Medulla oblongata (tissue), 1 donor: ENCODE results near the gene KRT4.

ENCODE experiments used
- DNase-seq: peaks from one replicate; pipeline ENCODE4 v3.0.0-alpha.2; 2015; ENCODE audit errors: extremely low spot score

The KRT4 gene

GRCh38 chr12:52836491-52837412 lies 22.8 kb upstream of the KRT4 start:
- no peak for DNase-seq

- DNase-seq, result no peak
Observed at GRCh38 chr12:52836042-52836466, 22.1 kb upstream of the KRT4 start.

- no peak for DNase-seq
Observed at GRCh38 chr12:52835271-52836041, 21.5 kb upstream of the KRT4 start.

DNA sequence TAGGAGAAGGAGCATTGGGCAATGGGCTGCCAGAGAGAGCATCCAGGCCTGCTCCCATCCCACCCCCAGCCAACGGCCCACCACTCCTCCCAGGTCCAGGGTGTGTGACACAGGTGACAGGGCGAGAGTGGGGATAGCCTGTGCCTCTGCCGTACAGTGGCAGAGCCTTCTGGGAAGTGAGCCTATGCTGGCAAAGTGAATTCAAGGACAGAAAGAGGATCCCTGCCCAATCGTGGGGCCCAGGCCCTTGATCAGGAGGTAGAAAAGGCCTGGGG lies 20.7 kb upstream of the KRT4 start:
- DNase-seq, result no peak

DNA sequence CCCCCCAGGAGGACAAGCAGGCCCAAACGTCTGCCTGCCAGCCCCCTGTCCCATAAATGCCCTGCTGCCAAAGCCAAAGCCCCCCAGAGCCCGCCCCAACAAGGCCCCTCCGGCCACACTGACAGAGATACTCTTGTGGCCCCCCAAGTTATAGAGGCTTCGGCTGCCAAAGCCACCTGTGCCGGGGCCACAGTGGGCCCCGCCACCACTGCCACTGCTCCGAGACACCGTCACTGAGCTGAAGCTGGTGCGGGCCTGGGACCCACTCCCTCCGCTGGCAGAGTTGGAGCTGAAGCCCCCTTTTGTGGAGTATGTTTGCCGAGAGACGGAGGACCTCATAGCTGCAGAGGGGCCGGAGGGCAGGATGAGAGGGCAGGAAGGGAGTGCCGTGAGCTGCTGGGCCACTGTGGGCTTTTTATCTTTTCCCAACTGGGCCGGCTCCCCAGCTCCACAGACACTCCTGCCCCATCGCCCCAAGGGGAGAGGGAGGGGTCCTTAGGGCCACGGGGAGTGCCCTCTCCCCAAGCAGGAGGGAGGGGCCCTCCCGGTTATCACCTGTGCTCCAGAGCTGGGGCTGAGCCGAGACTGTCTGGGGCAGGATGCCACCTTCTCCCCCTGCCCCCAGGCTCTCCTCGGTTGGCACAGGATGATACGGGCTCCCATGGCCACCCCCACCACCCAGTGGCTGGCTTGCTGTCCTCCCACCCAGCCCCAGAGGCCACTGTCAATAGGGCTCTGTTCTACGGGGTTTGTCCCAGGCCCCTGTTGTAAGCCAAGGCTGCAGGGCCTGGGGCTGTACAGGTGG lies 20.2 kb upstream of the KRT4 start, which contains the start of gene KRT79:
KRT79 (minus strand) TSS at position 390 of the 805 bp plus-strand sequence; CDS start at position 339, 51 bp downstream.
- no peak for DNase-seq

DNA sequence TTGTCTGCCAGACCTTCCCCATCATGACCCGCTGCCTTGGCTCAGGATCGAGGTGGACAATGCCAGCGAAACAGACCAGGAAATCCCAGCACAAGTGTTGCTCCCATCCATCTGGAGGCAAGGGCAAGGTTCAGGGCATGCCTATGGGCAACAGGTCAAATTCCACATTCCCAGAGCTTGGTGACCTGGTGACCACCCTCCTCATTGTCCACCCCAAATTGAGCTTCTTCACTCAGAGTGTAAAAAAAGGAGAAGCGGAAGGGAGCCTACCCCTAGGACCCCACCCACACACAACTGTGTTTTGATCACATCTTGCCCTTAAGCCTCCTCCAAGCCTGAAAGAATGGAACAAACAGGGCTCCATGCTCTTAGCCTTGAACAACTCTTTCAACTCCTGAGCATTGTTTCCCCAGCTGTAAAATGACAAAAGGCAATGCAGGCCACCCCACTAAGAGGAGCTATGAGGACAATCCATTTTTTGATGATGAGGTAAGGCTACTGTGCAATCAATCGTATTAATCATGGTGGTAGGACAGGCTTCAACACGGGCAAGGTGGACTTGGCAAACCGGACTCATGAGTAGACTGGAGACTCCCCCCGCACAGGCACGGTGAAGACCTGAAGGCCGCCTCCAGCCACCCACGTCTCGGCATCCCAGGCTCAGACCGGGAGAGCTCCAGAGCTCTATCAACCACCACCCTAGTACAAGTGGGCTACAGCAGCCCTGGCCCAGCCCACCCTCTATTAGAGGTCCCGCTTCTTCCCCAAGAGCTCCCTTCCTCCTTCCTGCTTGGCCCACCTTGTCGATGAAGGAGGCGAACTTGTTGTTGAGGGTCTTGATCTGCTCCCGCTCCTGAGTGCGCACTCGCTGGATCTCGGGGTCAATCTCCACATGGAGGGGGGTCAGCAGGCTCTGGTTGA lies 19.3 kb upstream of the KRT4 start:
- no peak for DNase-seq

DNA sequence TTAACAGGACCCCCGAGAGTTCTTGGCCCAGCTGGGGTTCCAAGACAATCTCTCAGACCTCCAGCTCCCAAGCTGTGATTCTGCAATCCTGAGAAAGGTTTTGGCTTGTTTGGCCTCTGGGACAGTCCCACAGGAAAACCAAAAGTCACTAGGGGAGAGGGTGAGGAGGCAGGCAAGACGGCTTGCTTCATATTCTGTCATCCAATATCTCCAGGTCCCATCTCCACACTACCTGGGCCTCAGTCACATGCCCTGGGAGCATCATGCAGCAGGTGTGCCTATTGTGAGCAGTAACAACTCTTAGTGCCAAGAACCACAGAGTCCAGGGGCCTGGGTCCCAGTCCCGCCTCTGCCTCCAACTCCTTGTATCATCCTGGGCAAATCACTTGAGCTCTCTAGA lies 18.5 kb upstream of the KRT4 start:
- no peak for DNase-seq

- no peak for DNase-seq
Observed at GRCh38 chr12:52831251-52831650, 17.3 kb upstream of the KRT4 start.

DNA sequence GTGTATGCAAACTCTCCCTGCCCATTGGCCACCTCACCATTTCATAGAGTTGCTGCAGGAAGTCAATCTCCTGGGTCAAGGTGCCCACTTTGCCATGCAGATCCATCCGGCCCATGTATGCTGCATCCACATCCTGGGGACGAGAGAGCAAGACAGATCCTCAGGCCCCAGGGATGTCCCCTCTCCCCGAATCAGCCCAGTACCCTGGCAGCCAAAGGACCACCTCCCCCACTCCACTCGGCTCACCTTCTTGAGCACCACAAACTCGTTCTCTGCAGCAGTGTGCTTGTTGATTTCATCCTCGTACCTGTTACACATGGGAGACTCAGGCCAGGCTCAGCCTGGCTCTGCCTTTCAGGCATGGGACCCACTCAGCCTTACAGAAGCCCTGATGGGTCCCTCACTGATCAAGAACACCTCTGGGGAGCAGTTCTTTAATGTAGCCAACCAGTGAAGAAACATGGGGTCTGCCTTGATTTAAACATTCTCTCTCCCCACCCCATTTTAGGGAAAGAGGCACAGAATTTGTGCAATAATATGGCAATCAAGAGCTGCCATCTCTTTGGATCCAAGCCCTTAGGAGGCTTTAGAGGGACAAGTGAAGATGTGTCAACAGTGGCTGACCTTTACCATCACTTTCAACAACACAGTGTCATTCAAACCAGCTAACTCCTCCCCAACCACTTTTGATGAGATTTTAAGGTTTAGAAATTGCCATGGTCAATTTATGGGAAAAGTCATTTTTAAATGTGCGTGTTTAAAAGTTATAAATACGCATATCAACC lies 16.3 kb upstream of the KRT4 start:
- DNase-seq, result no peak

GRCh38 chr12:52828591-52829021 lies 14.7 kb upstream of the KRT4 start:
- no peak for DNase-seq

- no peak for DNase-seq
Observed at GRCh38 chr12:52828156-52828555, 14.2 kb upstream of the KRT4 start.

- no peak for DNase-seq
Observed at GRCh38 chr12:52827499-52828090, 13.7 kb upstream of the KRT4 start.

GRCh38 chr12:52826611-52827498 lies 12.9 kb upstream of the KRT4 start:
- no peak for DNase-seq

GRCh38 chr12:52825961-52826360 lies 12.0 kb upstream of the KRT4 start:
- no peak for DNase-seq

DNA sequence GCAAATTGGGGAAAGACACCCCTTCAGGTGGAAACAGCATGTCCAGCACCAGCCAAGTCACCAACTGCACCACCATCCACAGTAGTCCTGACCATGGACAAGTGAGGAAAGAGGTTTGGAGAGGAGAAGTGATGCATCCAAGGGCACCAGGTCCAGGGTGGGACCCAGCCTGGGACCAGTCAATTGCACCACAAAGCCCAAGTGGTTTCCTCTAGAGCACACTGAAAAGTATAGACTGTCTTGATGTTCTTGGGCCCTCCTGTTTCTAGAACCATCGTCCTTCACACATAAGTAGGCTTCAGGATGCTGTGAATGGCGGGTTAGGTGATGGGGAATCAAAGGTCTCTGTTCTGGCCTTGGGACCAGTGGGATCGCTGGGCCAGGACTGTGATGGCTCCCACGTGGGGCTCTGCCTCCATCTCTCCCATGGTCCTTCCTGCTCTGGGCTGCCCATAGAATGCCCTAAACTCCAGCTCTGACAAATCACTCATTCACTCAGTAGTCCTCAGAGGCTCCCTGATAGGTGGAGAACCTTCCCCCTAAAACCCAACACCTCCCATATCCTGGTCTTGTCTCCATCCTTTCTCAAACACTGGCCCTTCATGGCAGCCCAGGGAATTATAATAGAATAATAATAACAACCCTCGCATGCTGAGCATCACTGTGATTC lies 11.0 kb upstream of the KRT4 start:
- no peak for DNase-seq

DNA sequence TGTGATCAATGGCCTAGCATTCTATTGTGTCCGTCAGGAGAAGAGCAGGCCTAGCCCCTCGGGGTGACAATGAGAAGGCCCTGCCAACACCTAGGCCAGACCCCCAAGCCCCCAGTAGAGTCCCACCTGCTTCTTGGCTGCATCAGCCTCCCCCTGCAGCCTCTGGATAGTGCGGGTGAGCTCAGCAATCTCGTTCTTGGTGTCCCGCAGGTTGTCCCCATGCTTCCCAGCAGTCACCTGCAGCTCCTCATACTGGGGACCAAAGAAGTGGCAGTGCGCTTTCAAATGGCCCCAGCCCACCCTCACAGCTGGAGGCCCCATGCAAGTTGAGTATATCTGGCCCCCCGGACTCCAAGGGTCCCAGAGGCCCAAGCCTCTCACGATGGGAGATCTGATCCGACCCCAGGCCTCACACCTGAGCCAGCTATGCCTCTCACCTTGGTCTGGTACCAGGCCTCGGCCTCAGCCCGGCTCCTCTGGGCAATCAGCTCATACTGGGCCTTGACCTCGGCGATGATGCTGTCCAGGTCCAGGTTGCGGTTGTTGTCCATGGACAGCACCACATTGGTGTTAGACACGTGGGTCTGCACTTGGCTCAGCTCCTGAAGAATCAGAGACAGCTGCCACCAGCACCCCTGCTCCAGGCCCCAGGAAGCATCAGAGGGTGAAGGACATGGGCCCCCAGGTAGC lies 10.0 kb upstream of the KRT4 start:
- no peak for DNase-seq

GRCh38 chr12:52822771-52823510 lies 9.0 kb upstream of the KRT4 start:
- no peak for DNase-seq
